WTC11 (cell line): Measurements from ENCODE around the gene RAB23. TPM values are rescaled to one million over a fixed set of nuclear protein-coding genes. Genes with fewer than 3 reads are reported as not detected.

Experiments
- ATAC-seq: fragments of 200-7000 bp; cut with Tn5 transposase; 2 replicates; pipeline ENCODE4 v1.10.0; 2021; ENCODE audit warnings: mild to moderate bottlenecking, moderate library complexity
- CTCF ChIA-PET: fragments of 300-600 bp; sonication (Branson Sonifier 250); formaldehyde crosslinking; loops from one replicate; lab custom pipeline; 2021; ENCODE audit warnings: antibody characterized with exemption; lab: Charles Lee
- POLR2A ChIA-PET: fragments of 350-600 bp; sonication (Branson Sonifier 250); formaldehyde crosslinking; loops from one replicate; lab custom pipeline; 2021; ENCODE audit warnings: antibody characterized with exemption; lab: Charles Lee
- DNase-seq: peaks from one replicate; pipeline ENCODE4 v3.0.0; 2021; ENCODE audit warnings: low spot score
- H3K27ac Mint-ChIP-seq: 2 replicates; pipeline ENCODE4 v1.8.0; 2021; ENCODE audit warnings: mixed read lengths
- H3K27me3 Mint-ChIP-seq: 2 replicates; pipeline ENCODE4 v1.8.0; 2021; ENCODE audit warnings: low read depth, mild to moderate bottlenecking, moderate library complexity, mixed read lengths
- H3K36me3 Mint-ChIP-seq: 2 replicates; pipeline ENCODE4 v1.8.0; 2021; ENCODE audit warnings: mixed read lengths
- H3K4me1 Mint-ChIP-seq: 2 replicates; pipeline ENCODE4 v1.8.0; 2022; ENCODE audit warnings: mixed read lengths
- H3K4me3 Mint-ChIP-seq: 2 replicates; pipeline ENCODE4 v1.8.0; 2021; ENCODE audit warnings: mild to moderate bottlenecking, moderate library complexity, mixed read lengths
- H3K9me3 Mint-ChIP-seq: 2 replicates; pipeline ENCODE4 v1.8.0; 2021; ENCODE audit warnings: mixed read lengths
- AR ChIP-seq: fragments of 250-450 bp; sonication (Bioruptor Pico); IDR thresholded peaks from 2 replicates; pipeline ENCODE4 v1.9.0; 2021; ENCODE audit warnings: mild to moderate bottlenecking
- CBFB ChIP-seq: sonication (generic); formaldehyde crosslinking; IDR thresholded peaks from 2 replicates; pipeline ENCODE4 v1.8.1; 2022; ENCODE audit warnings: mild to moderate bottlenecking, low read depth, missing genetic modification reagents
- CTCF ChIP-seq: fragments of 200-600 bp; IDR thresholded peaks from 2 replicates; pipeline ENCODE4 v1.8.0; 2022; ENCODE audit warnings: antibody characterized with exemption
- EMX1 ChIP-seq: fragments of 250-450 bp; sonication (Bioruptor Pico); IDR thresholded peaks from 2 replicates; pipeline ENCODE4 v1.8.0; 2021; ENCODE audit warnings: mild to moderate bottlenecking
- FOXK1 ChIP-seq: sonication (generic); formaldehyde crosslinking; IDR thresholded peaks from 2 replicates; pipeline ENCODE4 v1.8.0; 2022; ENCODE audit warnings: mild to moderate bottlenecking, moderate library complexity, missing genetic modification reagents
- HMGXB4 ChIP-seq: sonication (generic); formaldehyde crosslinking; IDR thresholded peaks from 2 replicates; pipeline ENCODE4 v1.8.1; 2023; ENCODE audit warnings: mild to moderate bottlenecking, moderate library complexity, missing genetic modification reagents
- IRF1 ChIP-seq: sonication (generic); formaldehyde crosslinking; IDR thresholded peaks from 2 replicates; pipeline ENCODE4 v1.8.0; 2023; ENCODE audit warnings: missing genetic modification reagents
- NFYB ChIP-seq: sonication (generic); formaldehyde crosslinking; conservative IDR thresholded peaks from 2 replicates; pipeline ENCODE4 v1.8.0; 2022; ENCODE audit warnings: low read depth, missing genetic modification reagents
- STAT6 ChIP-seq: sonication (generic); formaldehyde crosslinking; conservative IDR thresholded peaks from 2 replicates; pipeline ENCODE4 v1.8.1; 2023; ENCODE audit warnings: mild to moderate bottlenecking, low read depth, missing genetic modification reagents, moderate library complexity
- TCF7 ChIP-seq: sonication (generic); formaldehyde crosslinking; IDR thresholded peaks from 2 replicates; pipeline ENCODE4 v1.8.0; 2022; ENCODE audit warnings: mild to moderate bottlenecking, low read depth, missing genetic modification reagents, moderate library complexity
- USF2 ChIP-seq: sonication (generic); formaldehyde crosslinking; IDR thresholded peaks from 2 replicates; pipeline ENCODE4 v1.8.1; 2023; ENCODE audit warnings: mild to moderate bottlenecking, missing genetic modification reagents, moderate library complexity
- ZNF121 ChIP-seq: sonication (generic); formaldehyde crosslinking; IDR thresholded peaks from 2 replicates; pipeline ENCODE4 v1.8.0; 2023; ENCODE audit warnings: missing genetic modification reagents
- ZNF138 ChIP-seq: sonication (generic); formaldehyde crosslinking; conservative IDR thresholded peaks from 2 replicates; pipeline ENCODE4 v1.8.1; 2022; ENCODE audit warnings: mild to moderate bottlenecking, moderate library complexity, missing genetic modification reagents
- ZNF219 ChIP-seq: sonication (generic); formaldehyde crosslinking; IDR thresholded peaks from 2 replicates; pipeline ENCODE4 v1.8.0; 2023; ENCODE audit warnings: missing genetic modification reagents, mild to moderate bottlenecking, borderline replicate concordance
- ZNF416 ChIP-seq: fragments of 250-450 bp; sonication (Bioruptor Pico); IDR thresholded peaks from 2 replicates; pipeline ENCODE4 v1.9.0; 2021; ENCODE audit warnings: mild to moderate bottlenecking, inconsistent platforms
- ZNF423 ChIP-seq: fragments of 250-450 bp; sonication (Bioruptor Pico); IDR thresholded peaks from 2 replicates; pipeline ENCODE4 v2.1.2; 2022; ENCODE audit warnings: mild to moderate bottlenecking, moderate library complexity
- total RNA-seq: library from RNA; stranded (reverse); gene quantifications from 3 replicates; pipeline ENCODE4 v1.2.3, GENCODE V29; 2021

The RAB23 gene
- total RNA-seq, 1 experiment from 2014 or later: 11.3 TPM

GRCh38 chr6:57263739-57264138 lies 41.6 kb upstream of the RAB23 start:
- no peaks in the 10 kb centered on the region; the same call in 1 of the 2 replicates for H3K27me3 Mint-ChIP-seq
- no peak for ATAC-seq
- no peaks in the 10 kb centered on the region for H3K9me3 Mint-ChIP-seq
- no peak overlapping the region for H3K4me3 Mint-ChIP-seq
- no peak for TF ChIP-seq HMGXB4 (CRISPR knock-in tag)
- no peak for TF ChIP-seq FOXK1 (CRISPR knock-in tag)
- no peak for TF ChIP-seq ZNF138 (CRISPR knock-in tag)
- TF ChIP-seq AR (CRISPR knock-in tag): no peak
- TF ChIP-seq USF2 (CRISPR knock-in tag): no peak
- no peak for TF ChIP-seq STAT6 (CRISPR knock-in tag)
- TF ChIP-seq ZNF416 (CRISPR knock-in tag): no peak
- no peak for TF ChIP-seq CTCF
- H3K27ac Mint-ChIP-seq: no peak overlapping the region
- ChIA-PET CTCF (no interaction called here), POLR2A (no interaction called here)
- H3K36me3 Mint-ChIP-seq: no peaks in the 10 kb centered on the region
- no peaks in the 10 kb centered on the region for H3K4me1 Mint-ChIP-seq
- no peak for DNase-seq

GRCh38 chr6:57262901-57263694 lies 41.0 kb upstream of the RAB23 start:
- Mint-ChIP-seq H3K4me3 (no peak overlapping the region), H3K27ac (no peak overlapping the region), H3K36me3 (no peaks in the 10 kb centered on the region)
- DNase-seq: no peak
- TF ChIP-seq TCF7 (CRISPR knock-in tag) (no peak), ZNF219 (CRISPR knock-in tag) (no peak), ZNF121 (CRISPR knock-in tag) (no peak), NFYB (CRISPR knock-in tag) (no peak), CBFB (CRISPR knock-in tag) (no peak), IRF1 (CRISPR knock-in tag) (no peak), ZNF423 (CRISPR knock-in tag) (no peak), EMX1 (CRISPR knock-in tag) (no peak)
- TF ChIP-seq, all 79 proteins: peak for 0
- POLR2A ChIA-PET: no interaction called here
- Mint-ChIP-seq H3K4me1 (no peaks in the 10 kb centered on the region), H3K27me3 (no peaks in the 10 kb centered on the region; the same call in 1 of the 2 replicates), H3K9me3 (no peaks in the 10 kb centered on the region)
- CTCF ChIA-PET: no interaction called here
- no peak for ATAC-seq
